Measurements from ENCODE around the gene CD300E.
A peak's percentile ranks its signal among the peaks of the same experiment; 100 is the strongest.
"Not testable (repeated sequence)": the region's sequence is repeated elsewhere in the genome, so short reads cannot be mapped to it uniquely, and the experiment has no call there.

CD300E gene, protein sequence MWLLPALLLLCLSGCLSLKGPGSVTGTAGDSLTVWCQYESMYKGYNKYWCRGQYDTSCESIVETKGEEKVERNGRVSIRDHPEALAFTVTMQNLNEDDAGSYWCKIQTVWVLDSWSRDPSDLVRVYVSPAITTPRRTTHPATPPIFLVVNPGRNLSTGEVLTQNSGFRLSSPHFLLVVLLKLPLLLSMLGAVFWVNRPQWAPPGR

DNA sequence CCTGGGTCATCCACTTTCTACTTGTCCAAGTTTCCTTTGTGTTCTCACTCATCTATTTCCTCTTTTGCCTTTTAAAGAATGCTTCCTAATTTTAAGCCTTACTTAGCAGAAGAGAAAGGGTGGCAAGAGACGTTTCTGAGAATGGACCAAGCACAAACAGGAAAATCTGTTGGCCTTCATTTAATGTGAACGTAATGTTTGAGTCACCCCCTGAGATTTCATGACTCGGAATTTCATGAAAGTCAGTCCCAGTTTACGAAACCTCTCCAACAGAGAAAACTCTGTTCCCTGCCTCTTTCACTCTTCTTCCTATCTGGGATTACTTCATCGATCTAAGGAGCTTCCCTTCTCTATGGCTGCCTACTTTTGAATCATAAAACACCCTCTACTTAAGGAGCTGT is at the start of gene CD300E:
CD300E (minus strand) TSS at position 46 of the 401 bp plus-strand sequence. CDS start 117 bp downstream, outside the sequence.
- DNase-seq: no peak

DNA sequence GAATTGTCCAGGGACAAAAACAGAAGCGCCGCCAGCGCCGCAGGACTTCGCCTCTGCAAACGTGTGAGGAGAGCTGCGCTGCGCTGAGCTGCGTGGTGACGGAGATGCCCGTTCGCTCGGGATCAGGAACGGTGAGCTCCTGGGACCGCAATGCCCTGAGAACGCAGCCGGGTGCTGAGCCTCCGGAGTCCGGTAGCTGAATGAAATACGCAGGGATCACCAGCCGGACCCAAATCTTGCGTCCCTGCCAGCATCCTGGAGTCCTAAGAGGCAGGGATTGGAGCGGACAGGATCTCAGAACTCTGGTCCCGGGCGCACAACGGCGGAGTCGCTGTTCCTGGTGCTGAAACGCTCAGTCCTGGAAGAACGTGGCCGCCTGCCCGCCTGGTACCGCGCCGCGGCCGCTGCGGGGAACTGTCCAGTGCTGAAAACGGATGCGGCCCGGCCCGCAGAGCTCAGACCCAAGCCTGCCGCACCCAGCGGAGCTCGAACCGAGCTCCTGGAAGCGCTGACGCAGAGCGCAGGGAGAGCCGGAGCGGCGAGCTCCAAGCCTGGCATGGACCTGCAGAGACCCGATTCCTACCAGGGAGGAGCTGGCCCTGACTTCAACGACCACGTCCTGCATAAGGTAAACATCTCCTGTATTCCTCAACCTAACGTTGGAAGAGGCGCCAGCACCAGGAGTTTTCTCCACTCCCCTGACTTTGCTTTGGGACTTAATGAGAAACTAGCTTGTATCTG is 47.7 kb upstream of the CD300E start:
- peak; percentile 36 to 68 (median 48) for DNase-seq

DNA sequence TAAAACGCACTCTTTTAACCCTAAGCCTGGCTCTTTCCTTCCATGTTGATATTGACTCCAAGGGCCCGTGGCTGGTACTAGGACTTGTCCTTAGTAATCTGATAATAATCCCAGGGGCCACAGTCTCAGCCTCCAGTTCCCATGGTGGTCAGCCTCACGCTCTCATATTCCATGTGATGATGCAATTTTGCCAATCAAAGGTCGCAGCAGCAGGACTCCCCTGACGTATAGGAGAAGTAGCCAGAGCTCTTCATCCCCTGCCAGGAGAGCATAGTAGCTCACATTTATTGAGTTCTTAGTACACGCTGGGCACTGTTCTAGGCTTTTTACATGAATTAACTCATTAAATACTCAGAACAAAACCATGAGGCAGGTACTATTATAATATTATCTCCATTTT is 46.8 kb upstream of the CD300E start:
- no peak for DNase-seq

DNA sequence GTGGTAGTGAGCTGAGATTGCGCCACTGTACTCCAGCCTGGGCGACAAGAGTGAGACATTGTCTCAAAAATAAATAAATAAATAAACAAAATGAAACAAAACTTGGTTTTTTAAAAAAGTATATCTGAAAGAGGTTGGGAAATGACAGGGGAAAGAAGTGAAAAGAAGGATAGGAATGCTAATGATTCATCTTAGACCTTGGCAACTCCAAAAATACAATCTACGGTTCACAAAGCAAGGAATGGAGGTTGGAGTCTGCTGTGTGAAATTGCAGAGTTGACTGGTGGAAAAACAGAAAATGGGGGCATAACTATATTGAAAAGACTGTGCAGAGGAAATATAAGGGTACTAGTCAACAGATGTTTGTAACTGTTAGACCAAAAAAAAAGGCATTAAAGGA is 40.0 kb upstream of the CD300E start:
- DNase-seq: no peak

DNA sequence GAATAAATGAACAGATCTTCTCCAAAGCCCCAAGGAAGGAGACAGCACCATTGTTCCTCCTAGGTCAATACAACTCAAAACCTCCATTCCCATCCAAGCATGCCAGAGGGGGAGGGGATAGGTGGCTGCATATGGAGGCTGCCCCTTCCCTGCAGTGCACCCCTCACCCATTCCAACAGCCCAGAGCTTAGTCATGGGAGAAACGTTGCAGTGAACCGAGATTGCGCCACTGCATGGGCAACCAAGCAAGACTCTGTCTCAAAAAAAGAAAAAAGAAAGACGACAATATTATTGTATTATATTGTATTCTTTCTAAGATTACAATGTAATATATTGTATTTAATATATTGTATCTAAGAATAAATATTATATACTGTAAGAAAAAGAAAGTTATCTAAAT is 36.4 kb upstream of the CD300E start:
- no peak for DNase-seq

DNA sequence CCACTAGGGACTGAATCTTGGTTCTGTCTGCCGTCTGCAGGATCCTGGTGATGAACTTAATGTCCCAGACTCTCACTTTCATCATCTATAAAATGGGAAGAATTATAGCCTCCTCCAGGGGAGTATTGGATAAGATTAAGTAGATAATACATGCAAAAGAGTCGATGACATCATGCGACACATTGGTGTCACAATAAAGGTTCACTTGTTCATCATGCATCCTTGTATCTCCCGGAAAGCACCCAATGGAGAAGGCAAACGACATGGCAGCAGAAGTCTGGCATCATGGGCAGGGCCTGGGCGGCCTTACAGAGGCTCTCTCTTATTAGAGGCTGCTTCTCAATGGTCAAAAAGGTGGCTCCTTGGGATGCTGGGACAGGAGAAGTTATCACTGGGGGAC is 35.1 kb upstream of the CD300E start:
- no peak for DNase-seq

DNA sequence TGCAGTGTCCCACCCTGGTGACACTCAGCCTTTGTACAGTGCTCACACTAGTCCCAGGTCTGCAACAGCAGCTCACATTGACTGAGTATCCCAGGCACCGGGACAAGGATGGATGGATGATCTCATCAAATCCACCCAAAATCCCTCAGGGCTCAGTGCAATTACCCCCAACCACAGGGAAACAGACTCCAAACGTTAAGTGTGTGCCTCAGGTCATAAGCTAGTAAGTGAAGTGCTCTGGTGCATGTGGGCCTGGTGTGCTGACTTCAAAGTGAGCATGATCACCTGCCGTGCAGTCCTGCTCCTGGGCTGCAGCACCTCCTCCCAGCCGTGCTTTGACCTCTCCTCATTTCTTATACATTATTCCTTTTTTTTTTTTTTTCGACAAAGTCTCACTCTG is 31.2 kb upstream of the CD300E start:
- DNase-seq: no peak

DNA sequence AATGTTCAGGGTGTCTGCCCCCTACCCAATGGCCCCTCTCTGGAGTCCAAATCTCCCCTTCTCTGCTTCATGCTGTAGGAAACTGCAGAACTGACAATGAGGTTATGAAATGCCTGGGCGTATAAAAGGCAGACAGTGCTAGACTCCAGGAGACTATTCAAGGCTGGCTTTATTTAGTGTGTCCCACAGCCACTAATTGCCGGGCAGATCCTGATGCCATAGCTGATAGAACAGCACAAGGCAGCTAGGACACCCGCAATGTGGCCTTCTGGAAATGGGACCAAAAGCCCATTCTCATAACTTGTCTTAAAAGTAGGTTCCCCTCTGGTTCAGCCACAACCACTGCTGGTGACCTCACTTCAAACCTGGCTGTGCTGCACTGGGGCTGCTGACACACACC is 28.5 kb upstream of the CD300E start:
- DNase-seq: no peak

DNA sequence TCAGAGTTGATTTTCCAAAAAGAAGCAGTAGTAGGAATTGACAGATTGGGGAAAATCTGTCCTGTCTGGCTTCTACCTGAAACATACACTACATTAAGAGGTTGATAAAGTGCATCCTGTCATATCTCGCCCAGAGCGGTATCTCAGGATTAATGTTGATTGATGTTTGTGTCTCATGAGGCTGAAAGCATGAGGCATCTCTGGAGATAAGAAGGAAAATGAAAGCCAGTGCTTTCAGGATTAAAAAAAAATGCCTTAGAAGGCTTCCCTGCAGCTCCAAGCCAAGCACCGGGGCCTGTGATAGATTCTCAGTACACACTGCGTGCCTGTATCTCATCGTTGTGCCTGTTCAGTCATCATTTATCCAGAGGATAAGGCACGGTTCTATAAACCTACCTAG is 26.4 kb upstream of the CD300E start:
- no peak for DNase-seq

DNA sequence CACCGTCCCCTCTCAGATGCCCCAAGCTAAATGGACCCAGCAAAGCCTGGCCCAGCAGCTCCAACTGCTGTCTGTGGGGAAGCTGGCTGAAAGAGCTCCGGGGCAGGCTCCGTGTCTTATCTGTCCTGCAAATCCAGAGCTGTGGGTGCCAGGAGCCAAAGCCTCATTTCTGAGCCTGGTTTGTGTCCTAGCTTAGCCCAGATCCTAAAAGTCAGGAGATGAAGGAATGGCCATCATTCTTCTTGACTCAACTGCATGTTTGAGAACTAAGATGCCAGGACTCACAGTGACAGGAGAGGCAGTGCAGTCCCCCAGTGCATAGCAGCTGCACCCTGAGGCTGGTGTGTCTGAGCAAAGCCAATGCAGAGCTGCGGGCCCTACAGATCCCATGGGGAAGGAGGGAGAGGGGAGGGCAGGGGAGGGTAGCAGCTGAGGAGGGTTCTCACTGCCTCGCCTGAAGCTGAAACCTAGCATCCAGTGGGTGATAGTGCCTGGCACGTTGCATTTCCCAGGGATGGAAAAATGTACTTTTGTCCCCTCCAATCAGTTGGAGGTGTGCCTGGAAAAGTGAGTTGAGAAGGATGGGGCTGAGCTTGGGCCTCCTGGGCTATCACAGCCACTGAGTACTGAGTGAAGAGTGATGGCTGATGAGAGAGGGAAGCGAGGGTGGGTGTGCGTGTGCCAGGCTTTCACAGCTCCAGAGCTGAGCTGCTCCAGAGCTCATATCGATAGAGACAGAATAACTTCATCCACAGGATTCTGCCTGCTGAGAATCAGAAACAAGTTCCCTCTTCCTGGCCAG is 24.5 kb upstream of the CD300E start:
- DNase-seq: no peak

DNA sequence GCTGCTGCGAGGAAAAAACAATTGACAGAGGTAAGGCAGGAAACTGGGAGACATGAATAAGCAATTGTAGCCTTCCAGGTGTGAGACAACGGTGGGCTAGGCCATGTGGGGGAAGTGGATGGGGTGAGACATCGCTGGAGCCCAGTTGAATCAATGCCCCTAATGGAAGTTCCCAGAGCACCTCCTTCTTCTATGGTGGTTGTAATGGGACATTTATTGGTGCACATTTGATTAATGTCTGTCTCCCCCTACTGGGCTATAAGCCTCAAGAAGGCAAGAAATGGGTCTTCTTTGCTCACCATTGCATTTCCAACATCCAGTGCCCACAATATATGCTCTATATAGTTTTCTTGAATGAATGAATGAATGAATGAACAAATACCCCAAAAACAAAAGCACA is 22.7 kb upstream of the CD300E start:
- no peak for DNase-seq

DNA sequence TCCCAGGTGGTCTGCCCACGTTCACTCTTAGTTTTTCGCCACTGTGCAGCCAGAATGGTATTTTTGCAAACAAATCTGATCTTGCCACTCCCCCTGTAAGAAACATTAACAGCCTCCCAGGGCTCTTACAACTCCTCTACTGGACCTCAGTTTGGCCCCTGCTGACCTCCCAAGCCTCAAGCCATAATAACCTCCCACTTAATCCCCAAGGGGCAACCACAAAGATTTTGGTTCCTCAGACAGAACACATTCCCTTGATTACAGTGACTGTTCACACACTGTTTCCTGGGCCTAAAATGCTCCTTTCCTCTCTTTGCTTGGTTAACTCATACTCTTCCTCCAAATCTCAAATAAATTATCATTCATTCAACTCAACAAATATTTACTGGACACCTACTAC is 21.5 kb upstream of the CD300E start:
- no peak for DNase-seq

DNA sequence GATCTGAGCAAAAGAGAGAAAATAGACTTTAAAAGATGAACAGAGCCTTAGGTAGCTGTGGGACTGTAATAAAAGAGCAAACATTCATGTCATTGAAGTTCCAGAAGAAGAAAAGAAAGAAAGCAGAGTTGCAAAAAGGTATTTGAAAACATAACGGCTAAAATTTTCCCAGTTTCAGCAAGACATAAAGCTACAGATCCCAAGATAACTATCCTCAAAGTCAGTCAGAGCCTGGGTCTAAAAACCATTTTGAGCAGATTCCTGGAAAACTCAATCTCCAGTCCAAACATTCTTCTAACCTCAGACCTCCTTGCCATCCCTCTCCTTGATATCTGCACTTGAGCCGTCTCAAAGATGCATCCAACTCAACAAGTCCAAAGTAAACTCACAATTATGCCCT is 20.9 kb upstream of the CD300E start:
- no peak for DNase-seq

DNA sequence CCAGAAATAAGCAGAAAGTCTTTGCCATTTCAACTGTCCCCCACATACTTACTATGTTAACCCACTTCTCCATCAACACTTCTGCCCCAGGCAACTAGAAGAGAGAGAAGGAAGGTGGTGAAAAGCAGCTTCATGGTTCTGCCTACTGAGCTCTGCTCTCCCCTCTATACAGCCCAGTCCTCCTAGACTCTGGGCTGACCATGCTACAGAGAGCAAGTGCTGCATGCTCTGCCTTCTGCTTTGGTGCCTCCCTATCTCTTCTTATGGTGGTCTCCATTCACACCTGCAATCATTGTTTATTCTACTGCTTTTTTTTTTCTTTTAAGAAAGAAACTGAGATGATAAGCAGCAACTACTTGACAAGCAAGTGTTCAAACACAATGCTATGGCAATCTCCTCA is 20.3 kb upstream of the CD300E start:
- no peak for DNase-seq

DNA sequence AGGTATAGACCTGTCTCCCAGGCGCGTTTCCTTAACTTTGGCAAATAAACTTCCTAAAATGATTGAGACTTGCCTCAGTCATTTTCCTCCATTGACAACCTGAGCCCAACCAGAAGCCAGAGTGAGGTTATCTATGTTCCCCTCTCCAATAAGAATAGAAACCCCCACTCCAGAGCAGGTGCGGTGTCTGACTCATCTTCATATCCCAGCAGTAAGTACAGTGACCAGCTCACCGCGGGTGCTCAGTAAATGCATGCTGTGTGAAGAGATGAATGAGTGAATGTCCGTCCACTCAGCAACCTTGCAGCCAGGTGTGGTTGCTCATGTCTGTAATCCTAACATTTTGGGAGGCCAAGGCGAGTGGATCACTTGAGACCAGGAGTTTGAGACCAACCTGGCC is 19.5 kb upstream of the CD300E start:
- no peak for DNase-seq

DNA sequence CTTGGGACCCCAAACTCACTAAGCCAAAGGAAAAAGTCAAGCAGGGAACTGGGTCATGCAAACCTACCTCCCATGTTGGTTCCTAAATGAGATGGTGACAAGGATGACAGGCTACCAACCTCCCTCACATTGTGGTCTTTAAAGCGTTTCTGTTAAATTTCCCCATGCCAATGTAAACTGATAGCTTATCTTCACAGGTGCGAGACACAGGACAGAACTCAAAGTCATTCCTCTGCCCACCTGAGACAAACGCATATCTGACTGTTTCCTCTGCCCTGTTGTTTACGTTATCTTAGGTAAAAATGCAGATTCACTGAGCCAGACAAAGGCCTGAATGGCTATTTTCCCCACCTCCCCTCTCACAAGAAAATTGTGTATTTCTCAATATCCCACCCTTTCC is 19.0 kb upstream of the CD300E start:
- no peak for DNase-seq

DNA sequence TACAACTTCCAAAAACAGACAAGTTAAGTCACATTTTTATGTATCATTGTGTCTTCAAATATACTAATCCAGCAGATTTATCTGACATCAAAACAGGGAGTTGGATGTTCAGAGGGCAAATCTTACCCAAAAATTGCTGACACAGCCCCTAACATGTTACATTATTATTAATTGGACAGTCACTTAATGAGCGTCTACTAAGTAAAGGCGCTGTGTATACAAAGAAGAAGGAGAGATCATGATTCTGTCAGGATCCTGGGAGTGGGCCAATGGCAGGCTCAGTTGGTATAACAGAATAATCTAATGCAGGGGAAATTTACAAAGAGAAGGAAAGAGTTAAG is 18.4 kb upstream of the CD300E start:
- no peak for DNase-seq

DNA sequence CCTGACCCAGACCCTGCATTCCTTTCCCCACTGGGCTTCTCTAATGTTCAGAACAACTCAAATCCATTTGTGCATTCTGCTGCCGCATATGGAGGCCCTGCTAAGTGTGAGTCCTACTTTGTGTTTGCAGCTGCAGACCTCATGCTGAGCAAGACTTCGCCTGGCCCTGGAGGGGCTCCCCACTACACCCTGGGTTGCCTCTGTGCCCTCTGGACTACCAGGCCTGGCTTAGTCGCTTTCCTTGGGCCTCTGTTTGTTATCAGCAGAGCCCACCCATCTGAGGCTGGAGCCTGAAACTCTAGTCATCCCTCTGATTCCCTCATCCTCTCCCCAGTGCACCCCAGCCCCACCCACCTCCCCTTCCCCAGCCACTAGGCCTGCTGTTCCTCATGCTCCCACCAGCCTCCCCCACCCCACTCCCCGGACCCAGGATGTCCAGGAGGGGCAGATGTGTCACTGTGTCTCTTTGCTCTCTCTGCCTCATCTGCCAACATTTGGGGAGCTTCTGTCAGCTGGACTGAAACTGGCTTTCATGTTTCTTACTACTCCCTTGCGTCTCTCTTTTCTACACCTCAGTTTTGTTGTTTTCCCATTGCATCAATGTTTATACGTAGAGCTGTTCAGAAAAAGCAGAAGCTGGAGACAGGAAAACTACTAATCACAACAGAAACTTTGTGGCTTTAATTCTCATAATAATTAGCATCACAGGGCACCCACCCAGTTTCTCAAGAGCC is 17.9 kb upstream of the CD300E start:
- no peak for DNase-seq

DNA sequence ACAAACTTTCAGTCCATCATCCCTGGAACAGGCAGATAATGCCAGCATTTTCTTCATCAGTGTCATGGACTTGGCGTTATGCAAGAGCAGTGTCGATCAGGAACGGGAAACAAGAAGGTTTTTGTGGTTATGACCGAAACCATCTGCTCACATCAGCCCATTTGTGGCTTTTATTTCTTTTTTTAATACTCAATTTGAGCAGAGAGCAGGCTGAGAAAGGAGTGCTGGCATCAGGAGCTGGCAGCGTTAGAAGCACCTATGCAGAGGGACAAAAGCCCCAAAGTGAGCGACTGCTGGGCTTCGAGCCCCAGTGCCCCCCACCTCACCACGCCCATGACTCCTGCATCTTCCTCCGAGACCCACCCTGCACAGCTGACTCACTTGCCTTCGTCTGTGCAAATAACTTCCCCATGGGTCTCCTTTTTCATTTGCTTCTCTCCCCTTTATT is 16.2 kb upstream of the CD300E start:
- no peak for DNase-seq

DNA sequence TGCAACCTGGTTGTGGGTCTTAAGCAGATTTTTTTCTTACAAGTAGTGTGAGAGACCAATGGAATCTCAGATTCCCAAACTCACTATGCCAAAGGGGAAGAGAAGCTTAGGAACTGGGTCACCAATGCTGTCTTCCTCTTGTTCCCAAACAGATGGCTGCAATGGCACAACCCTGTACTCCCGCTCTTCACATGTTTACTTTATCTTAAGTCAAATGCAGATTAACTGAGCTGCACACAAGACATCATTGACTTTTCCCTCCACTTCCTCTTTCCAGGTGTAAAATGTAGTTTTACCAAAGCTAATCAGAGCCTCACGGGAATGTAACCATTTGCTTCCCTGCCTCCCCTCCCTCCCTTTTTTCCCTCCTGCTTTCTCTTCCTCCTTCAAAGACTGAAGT is 14.4 kb upstream of the CD300E start:
- no peak for DNase-seq

DNA sequence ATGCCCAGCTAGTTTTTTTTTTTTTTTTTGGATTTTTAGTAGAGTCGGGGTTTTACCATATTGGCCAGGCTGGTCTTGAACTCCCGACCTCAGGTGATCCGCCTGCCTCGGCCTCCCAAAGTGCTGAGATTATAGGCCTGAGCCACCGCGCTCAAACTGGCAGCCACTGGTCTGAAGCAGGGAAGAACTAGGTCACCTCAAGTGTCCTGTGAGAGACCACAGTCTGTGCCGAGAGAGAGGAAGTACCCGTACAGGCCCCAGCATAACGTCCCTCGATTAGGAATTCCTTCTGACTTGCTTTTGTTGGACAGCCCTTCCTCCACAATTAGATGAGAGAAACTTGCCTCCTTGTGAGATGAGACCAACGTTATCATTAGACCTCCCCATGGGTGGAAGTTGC is 13.7 kb upstream of the CD300E start:
- no peak for DNase-seq

DNA sequence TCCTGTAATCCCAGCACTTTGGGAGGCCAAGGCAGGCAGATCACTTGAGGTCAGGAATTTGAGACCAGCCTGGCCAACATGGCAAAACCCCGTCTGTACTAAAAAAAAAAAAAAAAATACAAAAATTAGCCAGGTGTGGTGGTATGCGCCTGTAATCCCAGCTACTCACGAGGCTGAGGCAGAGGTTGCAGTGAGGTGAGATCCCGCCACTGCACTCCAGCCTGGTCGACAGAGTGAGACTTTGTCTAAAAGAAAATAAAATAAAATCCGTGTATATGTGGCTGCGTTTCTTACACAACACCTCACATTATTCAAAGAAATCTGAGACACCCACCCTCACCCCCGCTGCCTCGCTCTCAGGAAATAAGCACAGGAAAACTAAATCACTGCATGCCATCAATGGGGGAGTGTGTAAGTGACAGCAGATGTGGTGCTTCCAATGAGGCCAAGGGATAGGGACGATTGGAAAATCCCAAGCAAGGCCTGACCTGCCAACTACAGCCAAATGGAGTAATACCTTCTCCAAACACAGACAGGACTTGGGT is 13.1 kb upstream of the CD300E start:
- not testable (repeated sequence) for DNase-seq

DNA sequence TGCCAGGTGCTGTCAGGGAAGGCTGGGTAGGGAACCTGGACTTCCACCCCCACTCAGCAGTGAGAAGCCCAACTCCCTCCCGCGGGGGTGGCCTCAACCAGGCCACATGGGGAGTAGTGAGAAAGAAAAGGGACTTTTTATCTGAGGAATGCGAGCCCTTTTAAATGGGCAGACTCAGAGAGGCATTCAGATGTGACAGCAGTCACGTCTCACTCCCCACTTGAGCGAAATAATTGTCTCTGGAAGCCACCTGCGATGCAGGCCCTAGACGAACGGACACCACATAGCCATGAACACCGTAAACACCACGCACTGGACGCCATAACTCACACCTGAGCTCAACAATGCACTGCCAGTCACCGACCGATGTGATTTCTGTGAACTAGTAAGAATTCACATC is 11.9 kb upstream of the CD300E start:
- DNase-seq: no peak
